ENCODE data around the gene SCRT2.
"Not testable (repeated sequence)": the region's sequence is repeated elsewhere in the genome, so short reads cannot be mapped to it uniquely, and the experiment has no call there.

Gene SCRT2

DNA sequence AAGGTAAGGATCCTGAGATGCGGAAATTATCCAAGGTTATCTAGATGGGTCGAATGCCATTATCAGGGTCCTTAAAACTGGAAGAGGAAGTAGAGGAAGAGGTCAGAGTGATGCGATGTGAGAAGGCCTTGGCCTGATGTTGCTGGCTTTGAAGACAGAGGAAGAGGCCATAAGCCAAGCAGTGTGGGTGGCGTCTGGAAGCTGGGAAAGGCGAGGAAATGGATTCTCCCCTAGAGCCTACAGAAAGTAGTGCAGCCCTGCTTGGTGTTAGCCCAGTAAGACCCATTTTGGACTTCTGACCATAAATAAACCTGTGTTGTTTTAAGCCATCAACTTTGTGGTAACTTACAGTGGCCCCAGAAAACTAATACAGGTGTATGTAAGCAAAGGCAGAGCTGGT is 24.6 kb downstream of the SCRT2 start:
- DNase-seq: peak; percentile 32

DNA sequence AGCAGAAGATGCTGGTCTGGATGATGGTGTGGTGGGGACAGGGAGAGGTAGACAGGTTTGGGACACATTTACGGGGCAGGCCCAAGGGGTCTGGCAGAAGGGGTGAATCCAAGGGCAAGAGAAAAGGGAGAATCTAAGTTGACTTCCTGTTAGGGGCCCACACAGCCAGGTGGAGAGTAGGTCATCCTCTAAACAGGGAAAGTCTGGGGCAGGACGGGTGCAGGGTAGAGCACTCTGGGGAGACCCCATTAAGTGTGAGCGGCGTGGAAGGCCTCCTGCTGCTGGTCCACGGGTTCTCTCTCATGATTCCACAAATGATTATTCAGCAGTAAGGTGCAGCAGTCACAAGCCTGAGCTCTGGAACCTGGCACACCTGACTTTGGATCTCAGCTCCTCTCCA is 25.3 kb downstream of the SCRT2 start:
- no peak for DNase-seq

DNA sequence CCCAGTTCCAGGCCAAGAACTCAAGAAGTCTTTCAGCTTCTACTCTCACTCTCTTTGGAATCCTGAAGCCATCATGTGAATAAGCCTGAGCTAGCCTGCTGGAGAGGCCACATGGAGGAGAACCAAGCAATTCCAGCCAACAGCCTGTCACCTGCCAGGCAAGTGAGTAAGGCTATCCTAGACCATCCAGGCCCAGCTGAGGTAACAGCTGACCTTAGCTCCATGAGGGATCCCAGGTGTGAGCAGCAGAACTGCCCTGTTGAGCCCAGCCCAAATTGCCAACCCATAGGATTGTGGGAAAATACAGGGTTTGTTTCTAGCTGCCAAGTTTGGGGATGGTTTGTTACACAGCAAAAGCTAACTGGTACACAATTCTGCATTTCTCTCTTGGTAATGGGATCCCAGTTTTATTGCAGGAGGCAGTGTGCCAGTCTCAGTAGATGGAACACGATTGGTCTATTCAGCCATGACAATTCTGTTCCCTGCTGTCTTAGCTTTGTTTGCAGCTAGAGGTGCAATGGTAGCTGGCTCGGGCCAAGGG is 28.1 kb downstream of the SCRT2 start:
- no peak for DNase-seq

DNA sequence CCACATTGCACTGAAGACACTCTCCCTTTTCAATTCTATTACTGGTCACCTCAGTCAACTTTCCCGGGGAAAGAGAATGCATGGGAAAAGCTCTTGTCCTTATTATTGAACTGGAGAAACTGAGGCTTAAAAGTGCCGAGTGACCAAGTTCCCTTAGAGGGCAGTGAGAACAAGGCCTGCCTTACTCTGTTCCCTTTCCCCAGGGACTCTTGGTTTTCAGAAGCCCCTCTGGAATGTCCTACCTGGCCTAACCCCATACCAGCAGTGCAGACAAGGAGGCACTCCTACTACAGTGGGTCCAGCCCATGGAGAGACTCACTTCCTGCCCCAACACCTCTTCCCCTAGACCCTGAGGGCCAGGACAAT is 28.8 kb downstream of the SCRT2 start:
- no peak for DNase-seq

DNA sequence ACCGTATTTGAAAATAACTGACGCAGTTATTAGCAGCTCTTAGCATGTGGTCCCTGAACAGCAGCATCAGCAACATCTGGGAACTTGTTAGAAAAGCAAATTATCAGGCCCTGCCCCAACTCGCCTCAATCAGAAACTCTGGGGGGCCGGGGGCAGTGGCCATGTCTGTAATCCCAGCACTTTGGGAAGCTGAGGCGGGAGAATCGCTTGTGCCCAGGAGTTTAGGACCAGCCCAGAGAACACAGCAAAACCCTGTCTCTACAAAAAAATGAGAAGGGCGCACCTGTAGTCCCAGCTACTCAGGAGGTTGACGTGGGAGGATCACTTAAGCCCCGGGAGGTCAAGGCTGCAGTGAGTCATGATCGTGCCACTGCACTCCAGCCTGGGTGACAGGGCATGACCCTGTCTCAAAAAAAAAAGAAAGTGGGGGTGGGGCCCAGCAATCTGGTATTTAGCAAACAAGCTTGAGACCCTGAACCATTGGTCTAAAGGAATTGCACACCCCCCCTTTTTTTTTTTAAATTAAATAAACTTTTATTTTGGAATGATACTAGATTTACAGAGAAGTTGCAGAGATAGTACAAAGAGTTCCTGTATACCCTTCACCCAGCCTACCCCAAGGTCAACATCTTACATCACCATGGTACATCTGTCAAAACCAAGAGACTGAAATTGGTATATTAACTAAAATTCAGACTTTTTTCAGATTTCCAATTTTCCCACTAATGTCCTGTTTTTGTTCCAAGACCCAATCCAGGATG is 29.3 kb downstream of the SCRT2 start:
- DNase-seq: no peak

DNA sequence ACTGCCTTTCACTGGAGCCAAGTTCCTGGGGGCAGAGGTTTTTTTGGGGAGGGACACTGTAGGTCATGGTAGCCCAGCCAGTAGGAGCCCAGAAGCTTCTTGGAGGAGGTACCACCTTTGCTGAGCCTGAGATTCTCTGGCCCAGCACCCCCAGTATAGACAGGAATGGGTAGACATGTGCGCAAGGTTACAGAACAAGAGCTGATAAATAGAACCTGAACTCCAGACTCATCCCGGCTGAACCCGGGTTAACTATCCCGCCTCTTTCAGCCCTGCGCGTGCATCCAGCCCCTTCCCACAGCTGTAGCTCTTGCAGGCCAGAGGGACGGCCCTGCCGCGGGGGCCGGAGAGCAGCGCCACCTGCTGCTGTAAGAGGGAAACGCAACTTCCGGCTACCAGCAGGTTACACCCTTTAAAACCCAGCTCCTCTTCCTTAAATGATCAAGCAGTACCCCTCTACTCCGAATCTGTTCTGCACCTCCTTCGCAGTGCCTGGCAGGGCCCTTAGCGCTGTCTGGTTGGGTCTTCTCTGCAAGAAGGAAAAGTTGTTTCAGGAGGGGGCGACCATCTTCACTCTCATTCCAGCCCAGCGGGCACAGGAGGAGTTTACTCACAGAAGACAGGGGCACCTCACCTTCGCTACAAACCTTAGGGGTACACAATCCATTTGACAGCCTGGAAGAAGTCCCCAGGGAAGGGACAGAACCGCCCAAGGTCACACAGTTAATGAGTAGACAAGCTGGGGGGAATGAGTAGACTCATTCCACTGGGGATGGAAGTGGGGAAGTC is 30.1 kb downstream of the SCRT2 start:
- DNase-seq: peak; percentile 89

DNA sequence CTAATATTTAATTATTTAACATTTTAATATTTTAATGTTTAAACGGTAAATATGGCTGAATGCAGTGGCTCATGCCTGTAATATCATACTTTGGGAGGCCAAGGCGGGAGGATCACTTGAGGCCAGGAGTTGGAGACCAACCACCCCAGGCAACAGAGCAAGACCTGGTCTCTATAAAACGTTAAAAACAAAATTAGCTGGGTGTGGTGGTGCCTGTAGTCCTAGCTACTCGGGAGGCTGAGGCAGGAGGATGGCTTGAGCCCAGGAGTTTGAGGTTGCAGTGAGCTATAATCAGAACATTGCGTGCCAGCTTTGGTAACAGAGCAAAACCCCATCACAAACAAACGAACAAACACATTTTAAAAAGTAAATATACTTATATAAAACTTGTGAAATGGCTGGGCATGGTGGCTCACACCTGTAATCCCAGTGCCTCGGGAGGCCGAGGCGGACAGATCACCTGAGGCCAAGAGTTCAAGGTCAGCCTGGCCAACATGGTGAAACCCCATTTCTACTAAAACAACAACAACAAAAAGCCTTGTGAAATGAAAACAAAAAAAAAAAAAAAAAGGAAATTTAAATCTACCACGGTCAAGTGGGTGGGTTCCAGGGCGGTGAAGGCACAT is 30.8 kb downstream of the SCRT2 start:
- no peak for DNase-seq

DNA sequence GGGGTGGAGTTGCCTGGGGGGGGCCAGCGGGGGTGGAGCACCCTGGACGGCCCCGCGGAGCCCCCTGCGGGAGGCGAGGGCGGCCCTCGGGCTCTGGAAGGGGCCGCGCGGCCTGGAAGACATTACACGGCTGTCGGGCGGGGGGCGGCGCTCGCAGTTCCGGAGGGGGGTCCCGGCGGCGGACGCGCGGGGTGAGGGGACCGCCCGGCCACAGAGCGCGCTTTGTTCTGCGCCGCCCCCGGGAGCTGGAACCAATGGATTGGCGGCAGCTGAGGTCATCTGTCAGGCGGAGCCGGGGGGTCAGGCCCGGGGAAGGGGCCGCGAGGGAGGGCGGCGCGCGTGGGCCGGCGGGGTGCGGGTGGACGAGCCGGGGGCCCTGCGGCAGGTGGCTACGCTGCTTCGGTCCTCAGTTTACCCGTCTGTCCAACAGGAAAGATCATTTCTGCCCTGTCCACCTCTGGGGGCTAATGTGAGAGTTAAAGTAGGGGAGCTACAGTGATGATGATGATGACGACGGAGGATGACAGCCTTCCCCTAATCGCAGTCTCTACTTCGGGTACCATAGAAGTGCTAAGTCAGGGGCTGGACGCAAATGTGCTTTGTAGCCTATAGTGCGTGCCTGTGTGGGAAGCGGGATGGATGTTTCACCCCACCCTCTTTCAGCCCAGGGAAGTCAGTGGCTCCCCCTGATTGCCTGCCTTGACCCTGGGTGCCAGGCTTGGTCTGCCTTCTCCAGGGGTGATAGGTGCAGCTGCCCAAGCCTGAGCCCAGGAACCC is 33.0 kb downstream of the SCRT2 start:
- DNase-seq: peak; percentile 64

DNA sequence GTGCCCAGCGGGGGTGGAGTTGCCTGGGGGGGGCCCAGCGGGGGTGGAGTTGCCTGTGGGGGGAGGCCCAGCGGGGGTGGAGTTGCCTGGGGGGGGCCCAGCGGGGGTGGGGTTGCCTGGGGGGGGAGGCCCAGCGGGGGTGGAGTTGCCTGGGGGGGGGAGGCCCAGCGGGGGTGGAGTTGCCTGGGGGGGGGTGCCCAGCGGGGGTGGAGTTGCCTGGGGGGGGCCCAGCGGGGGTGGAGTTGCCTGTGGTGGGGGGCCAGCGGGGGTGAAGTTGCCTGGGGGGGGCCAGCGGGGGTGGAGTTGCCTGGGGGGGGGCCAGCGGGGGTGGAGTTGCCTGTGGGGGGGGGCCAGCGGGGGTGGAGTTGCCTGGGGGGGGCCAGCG is 33.6 kb downstream of the SCRT2 start:
- not testable (repeated sequence) for DNase-seq

DNA sequence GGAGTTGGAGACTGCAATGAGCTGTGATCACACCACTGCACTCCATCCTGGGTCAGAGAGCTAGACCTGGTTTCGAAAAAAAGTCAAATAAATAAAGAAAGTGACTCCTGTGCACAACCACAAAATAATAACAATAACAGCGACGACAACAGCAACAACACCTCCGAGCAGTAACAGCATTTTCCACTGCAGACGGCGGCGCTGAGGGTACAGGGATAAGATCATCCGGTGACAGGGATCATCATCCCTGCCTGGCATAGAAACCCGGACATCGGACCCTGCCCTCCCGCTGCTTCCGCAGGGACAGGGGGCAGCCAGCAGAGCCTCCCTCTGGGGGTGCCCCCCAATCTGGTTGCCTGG is 34.1 kb downstream of the SCRT2 start:
- peak; percentile 70 for DNase-seq

DNA sequence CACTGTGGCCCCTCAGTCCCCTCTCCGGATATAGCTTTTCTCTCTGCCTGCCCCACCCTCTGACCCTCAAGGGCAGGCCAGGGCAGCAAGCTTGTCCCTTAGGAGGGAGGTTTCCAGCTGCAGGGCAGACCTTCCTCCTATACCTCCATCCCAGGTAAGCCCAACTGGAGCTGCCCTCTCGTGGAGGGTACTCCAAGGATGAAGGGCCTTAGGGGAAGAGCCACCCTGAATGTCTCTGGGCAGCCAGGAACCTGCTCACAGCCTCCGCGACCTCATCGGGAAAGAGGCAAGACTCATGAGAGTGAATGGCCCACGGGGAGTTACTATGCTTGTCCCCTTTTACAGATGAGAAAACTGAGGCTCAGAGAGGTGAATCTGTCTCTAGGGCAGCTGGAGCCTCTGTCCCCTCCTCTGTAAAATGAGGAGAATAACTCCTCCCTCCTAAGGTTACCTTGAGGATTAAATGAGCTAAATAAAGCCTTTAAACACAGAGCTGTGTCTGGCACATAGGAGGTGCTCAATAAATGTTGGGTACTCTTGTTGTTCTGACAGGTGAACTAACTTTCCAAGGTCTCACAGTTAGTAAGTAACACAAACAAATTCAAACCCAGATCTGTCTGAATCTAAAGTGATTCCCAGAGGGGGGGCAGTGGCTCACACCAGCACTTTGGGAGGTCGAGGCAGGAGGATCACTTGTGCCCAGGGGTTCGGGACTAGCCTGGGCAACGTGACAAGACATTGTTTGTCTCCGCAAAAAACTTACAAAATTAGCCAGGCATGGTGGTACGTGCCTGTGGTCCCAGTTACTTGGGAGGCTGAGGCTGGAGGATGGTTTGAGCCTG is 34.7 kb downstream of the SCRT2 start:
- DNase-seq: peak; percentile 51

DNA sequence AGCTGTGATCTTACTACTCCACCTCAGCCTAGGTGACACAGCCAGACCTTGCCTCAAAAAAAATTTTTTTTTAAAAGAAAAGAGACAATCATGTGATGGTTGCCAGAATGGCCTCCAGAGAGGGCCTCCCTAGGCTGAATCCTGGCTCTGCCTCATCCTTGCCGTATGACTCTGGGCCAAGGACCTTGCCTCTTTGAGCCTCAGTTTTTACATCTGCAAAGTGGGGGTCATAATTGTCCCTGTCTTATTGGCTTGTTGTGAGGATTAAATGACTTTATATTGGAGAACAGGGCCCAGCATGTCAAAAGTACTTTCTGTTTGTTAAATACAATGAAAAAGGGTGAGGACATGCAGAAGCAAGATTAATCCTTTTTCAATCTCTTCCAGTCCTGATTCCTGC is 37.0 kb downstream of the SCRT2 start:
- DNase-seq: no peak

DNA sequence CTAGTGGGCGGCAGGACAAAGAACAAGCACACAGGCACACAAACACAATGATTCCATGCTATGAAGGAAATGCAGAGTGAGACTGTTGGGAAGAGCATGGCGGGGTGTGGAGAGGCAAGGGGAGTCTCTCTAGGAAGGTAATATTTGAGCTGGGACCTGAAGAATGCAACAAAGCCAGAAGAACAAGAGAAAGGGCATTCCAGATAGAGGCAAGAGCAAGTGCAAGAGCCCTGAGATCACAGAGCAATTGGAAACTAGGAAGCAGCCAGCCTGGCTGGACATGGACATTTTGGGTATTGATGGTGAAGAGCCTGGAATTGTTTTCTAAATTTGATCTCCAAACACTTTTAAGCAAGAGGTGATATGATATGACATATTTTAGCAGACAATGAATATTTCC is 38.0 kb downstream of the SCRT2 start:
- DNase-seq: no peak

DNA sequence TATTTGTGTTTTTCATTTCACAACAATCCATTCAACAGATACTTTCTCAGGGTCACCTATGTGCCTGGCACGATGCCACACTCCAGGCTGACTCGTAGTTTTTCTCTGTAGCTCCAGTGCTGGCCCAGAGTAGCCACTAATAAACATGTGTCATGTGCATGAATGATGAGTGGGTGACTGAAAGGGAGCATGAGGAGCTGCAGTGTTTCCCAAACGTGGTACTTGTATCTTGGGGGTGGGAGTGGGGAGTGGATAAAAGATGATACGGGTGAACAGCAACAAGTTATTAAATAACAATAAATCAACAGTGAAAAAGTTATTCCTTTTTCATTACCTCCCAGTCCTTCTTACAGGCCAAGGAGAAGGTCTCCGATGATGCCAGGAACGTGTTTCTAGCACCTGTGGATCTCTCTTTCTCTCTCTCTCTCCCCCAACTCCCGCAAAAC is 39.7 kb downstream of the SCRT2 start:
- DNase-seq: peak; percentile 23

DNA sequence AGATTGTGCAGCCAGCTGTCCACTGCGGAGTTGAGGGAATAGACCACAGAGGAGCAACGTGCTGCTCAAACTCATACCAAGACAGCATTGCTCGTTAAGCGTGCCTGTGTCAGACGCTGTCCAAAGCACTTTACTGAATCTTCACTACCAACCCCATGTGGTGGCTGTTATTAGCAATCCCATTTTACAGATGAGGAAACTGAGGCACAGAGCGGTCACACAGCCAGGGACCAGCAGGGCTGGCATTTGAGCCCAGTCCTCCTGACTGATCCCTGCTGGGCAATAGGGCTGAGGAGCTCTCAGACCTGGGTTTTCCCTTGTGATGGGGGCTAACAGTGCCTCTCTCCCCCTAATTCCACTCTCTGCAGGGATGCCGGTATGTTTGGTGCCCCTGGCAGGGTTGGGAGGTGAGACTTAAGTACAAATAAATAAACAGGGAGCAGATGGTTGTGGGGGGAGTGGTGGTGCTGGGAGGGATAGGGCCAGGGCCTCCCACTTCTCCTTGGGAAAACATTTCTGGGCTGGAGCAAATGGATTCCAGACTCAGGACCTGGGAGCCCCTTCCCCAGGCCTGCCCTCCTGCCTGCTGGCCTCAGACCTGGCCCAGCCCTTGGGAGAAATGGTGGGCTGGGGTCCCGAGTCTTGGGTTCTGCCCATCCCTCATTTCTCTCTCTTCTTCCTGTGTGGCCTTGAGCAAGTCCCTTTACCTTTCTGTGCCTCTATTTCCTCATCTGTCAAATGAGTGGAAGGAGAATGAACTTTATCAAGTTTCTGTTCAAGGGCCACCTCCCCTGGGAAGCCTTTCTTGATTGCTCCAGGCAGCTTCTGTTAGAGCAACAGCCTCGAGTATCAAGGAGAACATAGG is 40.3 kb downstream of the SCRT2 start:
- DNase-seq: peak; percentile 88

DNA sequence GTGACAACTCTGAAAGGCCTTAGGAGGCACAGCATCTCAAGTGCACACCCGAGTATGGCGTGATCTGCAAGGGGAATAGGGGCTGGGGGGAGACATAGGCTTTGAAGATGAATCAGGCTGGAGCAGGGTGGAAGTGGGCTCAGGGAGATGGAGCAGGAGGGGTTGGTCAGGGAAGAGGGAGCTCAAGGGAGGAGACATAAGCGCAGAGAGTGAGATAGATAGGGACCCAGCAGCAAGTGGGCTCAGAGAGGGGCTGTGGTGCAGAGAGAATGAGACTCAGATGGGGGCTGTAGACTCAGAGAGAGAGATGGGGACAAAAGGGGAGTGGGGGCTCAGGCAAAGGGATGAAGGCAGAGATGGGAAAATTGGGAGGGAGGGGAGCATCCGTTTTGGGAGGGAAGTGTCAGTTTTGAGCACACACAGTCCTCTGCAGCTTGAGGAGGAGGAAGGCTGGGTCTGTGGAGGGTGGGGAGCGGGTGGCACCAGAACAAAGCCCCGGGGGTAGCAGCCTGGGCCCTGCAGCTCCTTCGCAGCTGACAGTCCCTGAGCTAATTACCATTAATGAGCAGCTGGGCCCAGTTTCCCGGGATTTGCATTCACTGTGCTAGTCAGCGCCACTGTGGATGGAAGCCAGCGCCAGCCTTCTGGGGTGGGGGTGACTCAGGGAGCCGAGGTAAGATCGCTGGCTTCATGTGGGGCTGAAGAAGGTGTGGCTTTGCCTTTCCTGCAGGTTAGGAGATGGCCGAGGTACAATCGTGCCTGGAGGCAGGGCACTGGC is 41.3 kb downstream of the SCRT2 start:
- peak; percentile 95 for DNase-seq

DNA sequence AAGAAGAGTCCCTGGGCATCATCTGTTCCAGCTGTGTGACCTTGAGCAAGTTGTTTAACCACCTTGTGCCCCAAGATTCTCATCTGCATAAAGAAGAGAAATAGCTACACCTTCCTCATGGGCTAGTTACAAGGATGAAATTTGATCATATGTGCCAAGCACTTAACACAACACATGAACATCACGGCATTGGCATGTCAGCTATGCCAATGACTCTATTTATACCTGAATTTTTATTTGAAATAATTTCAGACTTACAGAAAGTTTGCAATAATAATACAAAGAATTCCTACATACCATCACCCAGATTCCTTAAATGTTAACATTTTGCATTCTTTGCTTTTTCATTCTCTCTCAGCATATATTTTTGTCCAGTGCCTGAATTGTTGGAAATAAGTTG is 44.5 kb downstream of the SCRT2 start:
- no peak for DNase-seq

DNA sequence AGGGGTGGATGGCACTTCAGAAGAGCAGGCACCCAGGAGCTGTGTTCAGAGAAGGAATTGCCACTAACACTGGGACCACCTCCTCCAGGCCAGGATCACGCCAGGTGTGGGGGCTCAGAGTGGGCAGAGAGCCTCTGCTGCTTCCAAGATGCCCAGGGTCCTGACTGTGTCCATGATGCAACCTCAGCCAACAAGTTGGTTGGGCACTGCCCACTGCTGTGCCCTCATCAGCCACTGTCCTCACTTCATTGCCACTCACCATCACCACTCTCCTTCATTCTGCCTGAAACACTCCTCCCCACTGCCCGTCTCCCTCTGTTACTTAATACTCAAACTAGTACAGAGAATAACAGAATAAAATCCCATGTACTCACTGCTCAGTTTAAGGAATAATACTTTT is 49.0 kb downstream of the SCRT2 start:
- no peak for DNase-seq

DNA sequence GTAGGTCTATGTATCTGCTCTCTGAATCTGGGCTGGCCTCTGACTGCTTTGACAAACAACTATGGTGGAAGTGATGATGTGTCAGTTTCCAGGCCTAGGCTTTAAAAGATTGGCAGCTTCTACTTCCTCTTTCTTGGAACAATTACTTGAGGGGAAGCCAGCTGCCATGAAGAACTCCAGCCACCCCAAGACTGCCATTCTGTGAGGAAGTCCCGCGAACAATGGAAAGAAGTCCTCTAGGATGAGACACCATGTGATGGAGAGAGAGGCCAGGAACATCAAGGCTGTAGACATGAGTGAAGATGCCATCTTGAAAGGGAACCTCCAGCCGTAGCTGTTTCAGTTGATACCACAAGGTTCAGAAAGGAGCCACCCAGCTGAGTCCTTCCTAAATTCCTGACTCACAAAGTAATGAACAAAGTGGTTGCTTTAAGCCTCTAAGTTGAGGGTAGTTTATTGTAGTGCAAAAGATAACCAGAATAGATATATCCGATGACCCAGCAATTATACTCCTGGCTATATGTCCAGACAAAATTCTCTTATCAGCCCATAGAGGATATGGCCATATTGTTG is 50.2 kb downstream of the SCRT2 start:
- DNase-seq: no peak

DNA sequence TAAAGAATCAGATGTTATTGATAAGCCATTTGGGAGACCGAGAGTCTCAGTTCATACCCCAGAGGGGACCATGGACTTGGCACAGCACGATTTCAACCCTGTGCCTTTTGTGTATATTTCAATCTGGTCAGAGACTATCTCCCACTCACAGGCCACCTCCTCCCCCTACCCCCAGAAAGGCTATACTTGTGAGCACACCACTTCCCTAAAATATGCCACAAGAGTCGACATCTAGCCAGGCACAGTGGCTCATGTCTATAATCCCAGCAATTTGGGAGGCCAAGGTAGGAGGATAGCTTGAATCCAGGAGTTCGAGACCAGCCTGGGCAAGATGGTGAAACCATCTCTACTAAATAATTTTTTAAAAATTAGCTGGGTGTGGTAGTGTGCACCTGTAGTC is 51.9 kb downstream of the SCRT2 start:
- no peak for DNase-seq

All from NCI-H82 (cell line).